Measurements from ENCODE around the gene DLG2.
"Not testable (repeated sequence)": the region's sequence is repeated elsewhere in the genome, so short reads cannot be mapped to it uniquely, and the experiment has no call there.

The DLG2 gene

DNA sequence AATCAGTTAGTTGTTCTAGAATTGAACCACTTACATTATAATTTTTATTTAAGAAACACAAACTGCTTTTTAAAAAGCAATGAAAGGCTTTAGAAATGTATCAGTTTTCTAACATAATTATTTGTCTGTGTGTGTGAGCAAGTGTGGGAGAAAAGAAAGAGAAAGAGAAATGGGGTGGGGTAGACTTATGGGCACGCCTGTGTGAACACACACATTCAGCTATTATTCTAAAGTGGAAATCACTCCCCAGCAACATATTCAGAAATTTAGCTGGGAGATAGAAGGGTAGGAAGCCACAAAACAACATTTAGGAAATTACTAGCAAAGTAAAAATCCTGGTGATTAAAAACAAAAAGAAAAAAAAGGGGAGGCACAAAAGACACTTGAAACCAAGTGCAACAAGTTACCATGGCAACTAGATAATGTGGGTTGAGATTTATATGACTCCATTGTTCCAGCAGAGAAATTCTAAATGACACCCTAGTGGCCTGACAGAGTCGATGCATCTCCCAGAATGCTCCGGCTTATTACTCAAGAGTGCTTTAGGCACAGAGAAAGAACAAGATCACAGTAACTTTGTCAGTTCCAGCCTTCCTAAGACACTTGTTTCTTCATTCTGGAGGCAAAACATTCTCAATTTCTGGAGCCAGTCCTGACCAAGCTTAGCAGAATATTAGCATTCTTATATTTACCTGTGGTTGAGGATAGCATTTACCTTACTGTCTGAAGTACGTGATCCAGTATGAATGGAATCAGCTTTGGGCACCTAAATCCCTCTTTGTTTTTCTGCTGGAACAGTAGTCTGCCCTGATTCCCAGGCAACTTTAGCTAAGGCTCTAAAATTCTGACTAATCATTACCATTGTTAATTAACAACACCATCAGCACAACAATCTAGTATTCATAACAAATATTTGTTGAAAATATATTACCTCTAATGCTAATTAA is 444.4 kb downstream of the DLG2 start:
- no peak for DNase-seq

DNA sequence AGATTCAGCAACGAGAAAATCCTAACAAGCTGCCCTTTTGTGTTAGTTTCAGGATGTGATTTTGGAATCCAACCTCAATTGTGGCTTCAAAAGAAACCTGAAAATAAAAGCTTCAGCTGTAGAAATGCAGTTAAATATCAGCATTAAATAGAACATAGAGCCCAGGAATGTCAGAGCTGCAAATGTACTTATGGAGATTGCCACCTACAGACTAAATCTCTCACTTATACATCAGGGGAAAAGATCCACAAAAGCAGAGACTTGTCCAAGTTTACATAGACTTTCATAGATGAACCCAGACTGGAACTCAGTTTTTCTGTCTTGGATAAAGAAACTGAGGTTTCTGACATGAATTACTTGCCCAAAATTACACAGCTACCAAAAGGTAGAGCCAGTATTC is 446.6 kb downstream of the DLG2 start:
- DNase-seq: no peak

- no peak for DNase-seq
Observed at GRCh38 chr11:85171648-85172257, 455.4 kb downstream of the DLG2 start.

DNA sequence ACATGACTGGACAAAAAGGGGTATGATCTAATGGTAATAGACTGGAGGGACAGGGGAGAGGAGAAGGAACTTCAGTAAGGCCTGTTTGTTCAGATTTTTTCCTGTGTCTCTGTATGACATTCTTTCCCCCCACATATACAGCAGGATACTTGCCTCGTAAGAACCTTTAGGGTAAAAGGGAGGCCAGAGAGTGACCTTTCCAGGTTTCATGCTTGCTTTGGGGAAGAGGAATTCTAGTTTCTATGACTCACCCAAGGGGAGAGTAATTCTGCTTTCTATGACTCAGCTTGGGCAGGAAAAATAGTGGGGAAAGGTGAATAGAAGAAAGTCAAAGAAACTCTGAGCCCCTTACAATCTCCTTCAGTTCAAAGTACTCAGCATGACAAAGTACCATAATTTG is 457.0 kb downstream of the DLG2 start:
- DNase-seq: no peak

DNA sequence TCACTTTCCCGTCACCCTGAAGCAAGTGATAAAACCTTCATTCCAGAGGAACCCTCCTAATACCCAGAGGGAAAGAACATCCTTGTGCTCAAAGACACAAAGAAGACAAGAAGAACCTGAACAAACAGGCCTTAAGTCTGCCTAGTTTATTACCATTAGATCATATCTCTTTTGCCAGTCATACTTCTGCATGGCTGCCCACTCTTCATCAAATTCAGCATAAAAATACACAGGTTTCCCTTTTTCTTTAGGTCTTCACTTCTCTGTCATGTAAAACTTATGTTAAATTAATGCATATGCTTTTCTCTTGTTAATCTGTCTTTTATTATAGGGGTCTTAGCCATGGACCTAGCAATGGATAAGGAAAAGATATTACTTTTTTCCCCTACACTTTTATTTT is 459.7 kb downstream of the DLG2 start:
- no peak for DNase-seq

DNA sequence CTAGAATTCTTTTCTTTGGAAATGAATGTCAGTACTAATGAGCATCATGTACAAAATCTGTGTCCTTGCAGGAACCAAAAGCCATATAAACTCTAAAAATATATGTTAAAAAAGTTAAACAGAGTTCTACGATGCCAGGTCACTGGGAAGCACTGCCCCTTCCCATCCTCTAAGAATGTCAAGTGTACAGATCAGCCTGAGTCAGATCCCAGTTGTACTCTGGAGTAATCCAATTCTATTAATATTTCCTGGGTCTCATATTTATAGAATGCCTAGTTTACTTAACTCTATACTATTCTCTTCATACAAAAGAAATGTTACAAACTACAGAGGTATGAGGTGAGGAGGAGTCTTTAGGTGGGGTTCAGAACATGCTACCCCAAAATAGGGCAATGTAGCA is 460.1 kb downstream of the DLG2 start:
- no peak for DNase-seq

GRCh38 chr11:85165819-85166218 is 461.3 kb downstream of the DLG2 start:
- DNase-seq: no peak

GRCh38 chr11:85164743-85165142 is 462.4 kb downstream of the DLG2 start:
- DNase-seq: no peak

DNA sequence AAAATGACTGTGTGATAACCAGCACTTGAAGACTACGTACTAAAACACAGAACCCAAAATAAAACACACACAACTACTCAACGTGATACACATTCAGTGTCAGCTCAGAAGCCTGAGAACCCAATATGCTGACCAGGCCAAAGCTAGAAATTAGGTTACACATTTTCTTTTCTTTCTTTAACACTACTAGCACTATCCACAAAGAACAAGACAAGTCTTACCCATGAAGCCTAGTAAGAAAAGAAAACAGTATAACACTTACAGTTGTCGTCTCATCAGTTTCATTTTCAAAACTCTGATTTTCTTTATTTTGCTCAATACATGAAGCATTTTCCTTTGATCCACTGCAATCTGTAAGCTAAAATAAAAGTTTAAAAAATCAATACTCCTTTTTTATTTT is 472.9 kb downstream of the DLG2 start:
- DNase-seq: no peak

DNA sequence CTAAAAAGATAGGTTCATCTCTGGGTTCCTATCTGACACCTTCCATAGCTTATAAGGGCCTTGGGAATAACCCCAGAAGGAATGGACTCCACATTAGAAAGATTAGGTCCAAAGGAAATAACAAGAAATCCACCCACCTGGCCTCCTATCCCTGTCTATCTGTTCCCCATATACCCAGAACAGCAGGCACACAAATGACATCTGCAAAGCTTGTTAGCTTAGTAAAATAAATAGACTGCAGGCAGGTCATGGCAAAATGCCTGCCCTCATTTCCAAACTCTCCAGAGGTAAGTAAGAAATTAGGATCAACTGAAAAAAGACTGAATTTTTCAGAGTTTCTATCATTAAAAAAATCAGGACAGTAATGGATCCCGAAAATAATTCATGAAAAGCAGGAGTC is 489.5 kb downstream of the DLG2 start:
- no peak for DNase-seq

DNA sequence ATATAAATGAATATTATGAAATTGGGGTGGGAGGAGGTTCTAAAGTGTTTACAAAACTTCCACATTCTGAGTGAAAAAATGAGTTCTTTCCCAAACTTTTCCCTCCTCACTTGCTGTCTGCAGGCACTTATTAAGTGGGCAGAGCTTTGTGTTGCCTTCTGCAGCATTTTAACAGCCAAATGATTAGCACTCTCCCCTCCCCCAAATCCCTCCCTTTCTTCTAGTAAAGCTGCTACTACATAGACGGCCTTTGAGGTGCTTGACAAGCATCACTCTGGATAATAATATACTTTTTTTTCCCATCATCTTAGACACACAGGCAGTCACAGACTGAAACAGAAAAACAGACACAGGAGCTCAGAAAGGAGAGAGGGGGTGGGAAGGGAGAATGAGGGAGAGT is 493.5 kb downstream of the DLG2 start:
- no peak for DNase-seq

GRCh38 chr11:85132851-85133585 is 494.1 kb downstream of the DLG2 start:
- no peak for DNase-seq

- no peak for DNase-seq
Observed at GRCh38 chr11:85127349-85127748, 499.8 kb downstream of the DLG2 start.

DNA sequence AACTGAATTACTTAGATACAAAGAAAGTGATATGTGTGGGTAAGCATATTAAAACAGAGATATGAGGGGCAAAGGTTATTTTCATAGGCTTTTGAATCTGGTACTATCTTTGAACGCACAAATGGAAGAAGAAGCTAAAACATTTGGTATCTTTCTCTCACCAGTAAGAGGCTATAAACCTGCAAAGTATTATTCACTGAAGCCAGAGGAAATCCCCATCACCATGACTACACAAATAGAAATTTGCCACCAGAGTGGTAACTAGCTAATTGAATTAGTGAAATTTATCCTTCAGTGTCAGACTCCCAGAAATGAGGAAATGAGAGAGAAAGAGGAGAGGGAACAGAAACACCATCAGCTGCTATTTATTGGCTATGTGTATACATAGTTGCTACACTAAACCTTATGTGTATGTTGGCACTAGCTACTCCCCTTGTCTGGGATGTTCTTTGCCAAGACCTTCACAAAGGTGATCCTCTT is 503.4 kb downstream of the DLG2 start:
- DNase-seq: no peak

DNA sequence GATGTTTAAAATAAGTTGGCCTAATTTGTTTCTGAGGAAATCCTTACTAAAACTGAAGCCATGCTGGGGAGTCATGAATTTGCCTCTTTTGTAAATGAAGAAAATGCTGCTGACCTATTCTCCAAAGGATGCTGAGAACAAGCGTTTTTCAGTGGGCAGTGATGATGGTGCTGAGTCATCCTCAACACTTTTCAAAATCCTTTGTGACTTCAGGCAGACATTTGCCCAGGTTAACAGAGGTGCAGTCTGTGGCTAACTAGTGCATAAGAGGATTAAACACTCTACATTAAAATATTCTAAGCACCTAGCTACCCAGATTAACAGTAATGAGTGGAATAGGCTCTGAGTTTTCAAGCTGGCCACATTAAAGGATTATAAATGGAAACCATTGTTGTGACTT is 509.0 kb downstream of the DLG2 start:
- DNase-seq: no peak

DNA sequence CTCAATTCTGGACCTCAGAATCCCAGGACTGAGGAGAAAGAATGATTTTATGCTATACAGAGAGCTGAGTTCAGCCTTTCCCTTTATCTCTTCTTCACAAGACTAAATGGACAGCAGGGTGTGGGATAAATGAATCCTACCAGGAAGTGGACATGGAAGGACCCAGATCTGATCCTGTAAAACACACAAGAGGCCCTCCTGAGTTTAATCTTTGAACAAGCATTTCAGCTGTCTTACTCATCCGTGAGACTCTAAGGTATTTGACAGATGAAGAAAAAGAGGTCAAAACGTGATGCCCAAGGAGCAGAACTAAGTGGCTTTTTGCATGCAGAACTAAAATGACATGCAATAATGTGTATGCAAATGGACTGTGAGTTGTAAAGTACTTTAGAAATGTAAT is 511.3 kb downstream of the DLG2 start:
- no peak for DNase-seq

- no peak for DNase-seq
Observed at GRCh38 chr11:85114786-85115185, 512.4 kb downstream of the DLG2 start.

GRCh38 chr11:85110246-85110645 is 516.9 kb downstream of the DLG2 start:
- not testable (repeated sequence) for DNase-seq

- no peak for DNase-seq
Observed at GRCh38 chr11:85109141-85109540, 518.0 kb downstream of the DLG2 start.

DNA sequence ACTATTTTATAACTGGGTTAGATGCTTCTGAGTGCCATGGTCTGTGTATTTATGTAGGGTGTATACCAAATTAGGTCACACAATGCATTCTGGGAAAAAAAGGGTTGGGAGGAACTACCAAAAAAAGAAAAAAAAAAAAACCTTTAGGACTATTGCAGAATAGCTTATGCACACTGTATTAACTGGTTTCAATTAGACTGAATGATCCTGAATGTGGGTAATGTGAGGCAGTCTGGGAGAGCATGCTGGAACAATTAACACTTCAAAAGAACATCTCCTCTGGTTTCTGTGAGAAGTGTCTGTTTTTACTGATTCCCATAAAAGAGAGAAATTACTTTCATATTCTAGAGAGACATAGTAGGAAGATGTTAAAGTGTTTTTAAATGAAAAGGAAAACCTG is 521.3 kb downstream of the DLG2 start:
- DNase-seq: no peak

GRCh38 chr11:85099522-85099921 is 527.6 kb downstream of the DLG2 start:
- no peak for DNase-seq

- no peak for DNase-seq
Observed at GRCh38 chr11:85098996-85099395, 528.1 kb downstream of the DLG2 start.

DNA sequence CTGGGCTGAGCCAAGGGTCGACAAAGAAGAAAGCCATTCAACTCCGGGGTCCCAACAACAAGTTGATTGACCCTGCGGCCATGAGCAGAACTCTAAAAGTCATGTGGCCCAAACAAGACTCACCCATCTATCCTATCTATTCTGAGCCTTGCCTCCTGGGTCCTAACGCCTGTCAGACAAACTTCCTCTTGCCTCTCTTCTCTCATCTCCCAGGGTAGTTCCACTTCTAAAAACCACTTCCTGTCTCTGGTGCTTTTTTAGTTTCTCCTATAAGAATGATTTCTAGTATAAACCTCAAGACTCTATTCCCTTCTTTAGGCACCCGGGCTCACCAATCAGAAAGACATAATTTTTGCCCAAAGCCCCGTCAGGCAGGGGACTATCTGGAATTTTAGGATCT is 530.2 kb downstream of the DLG2 start:
- no peak for DNase-seq

GRCh38 chr11:85095239-85095638 is 531.9 kb downstream of the DLG2 start:
- no peak for DNase-seq
